Activated CD4-positive, alpha-beta memory T cell treated with anti-CD3 and anti-CD28 coated beads for 36 hours (primary cell): ENCODE data around the gene SLC10A1. TPM values are rescaled to one million over a fixed set of nuclear protein-coding genes. Genes with fewer than 3 reads are reported as not detected.

ENCODE experiments used
- CTCF ChIA-PET: fragments of 350-600 bp; sonication (Branson Sonifier 250); formaldehyde crosslinking; loops from one replicate; lab custom pipeline; 2021; ENCODE audit warnings: antibody characterized with exemption, inconsistent platforms; lab: Charles Lee
- POLR2A ChIA-PET: fragments of 350-600 bp; sonication (Branson Sonifier 250); formaldehyde crosslinking; loops from one replicate; lab custom pipeline; 2021; ENCODE audit warnings: antibody characterized with exemption; lab: Charles Lee
- DNase-seq: peaks from one replicate; pipeline ENCODE4 v3.0.0-alpha.2; 2020
- H3K27ac Mint-ChIP-seq: one replicate; pipeline ENCODE4 v1.8.0; 2021; ENCODE audit warnings: mixed read lengths
- H3K27me3 Mint-ChIP-seq: one replicate; pipeline ENCODE4 v1.8.0; 2021; ENCODE audit warnings: mixed read lengths
- H3K36me3 Mint-ChIP-seq: one replicate; pipeline ENCODE4 v1.8.0; 2021; ENCODE audit warnings: mixed read lengths
- H3K4me1 Mint-ChIP-seq: one replicate; pipeline ENCODE4 v1.8.0; 2021; ENCODE audit warnings: low read depth, mixed read lengths
- H3K4me3 Mint-ChIP-seq: one replicate; pipeline ENCODE4 v1.8.0; 2021; ENCODE audit warnings: mild to moderate bottlenecking, mixed read lengths
- H3K9me3 Mint-ChIP-seq: one replicate; pipeline ENCODE4 v1.8.0; 2021; ENCODE audit warnings: mixed read lengths
- intact Hi-C: fragments of 100-400 bp; cut with micrococcal nuclease; formaldehyde crosslinking; loops from one replicate; pipeline ENCODE4 v1.15.1; 2023
- total RNA-seq, 2 experiments: library from RNA; stranded (reverse); gene quantifications; one replicate each; pipeline ENCODE4 v1.2.3, GENCODE V29; 2021

The SLC10A1 gene
- total RNA-seq, 2 experiments from 2014 or later, result not detected

- Mint-ChIP-seq H3K27me3 (no peaks in the 10 kb centered on the region), H3K36me3 (peaks cover 50% of the 10 kb centered on the region), H3K9me3 (peaks cover 7% of the 10 kb centered on the region), H3K27ac (peak within 1 kb of the TSS; percentile 99), H3K4me1 (peaks cover 73% of the 10 kb centered on the region), H3K4me3 (peak within 1 kb of the TSS; percentile 99)
- DNase-seq, result peak; percentile 96
- intact Hi-C loops, result loop anchor here (1.0 to 10.0 kb wide), 9 partner anchors 12 to 1138 kb away; partner anchors contain the start of genes ERH, MED6, PCNX1 and SLC39A9
- ChIA-PET CTCF (interaction anchor here (1.0 kb wide), 2 partner anchors 40 to 154 kb away, joined by 3 read pairs; no protein-coding TSS in a partner anchor), POLR2A (interaction anchor here (0.7 to 3.0 kb wide), 8 partner anchors 10 to 875 kb away, joined by 3 to 22 read pairs (median 4); partner anchors contain the start of genes SUSD6 and TTC9)
Measured at GRCh38 chr14:69766984-69767368, 30.1 kb downstream of the SLC10A1 start, which contains the start of gene SRSF5. Gene SRSF5, plus strand, starts transcription at chr14:69767142. Its CDS starts 1,015 bp downstream, at chr14:69768157.

GRCh38 chr14:69763761-69764510 lies 33.1 kb downstream of the SLC10A1 start:
- peak overlapping the region; percentile 32 for H3K4me3 Mint-ChIP-seq
- peak overlapping the region; percentile 89 for H3K27ac Mint-ChIP-seq
- H3K4me1 Mint-ChIP-seq, result peaks cover 54% of the 10 kb centered on the region
- intact Hi-C loops, result loop anchor here (10.0 kb wide), 2 partner anchors 629 to 1141 kb away; partner anchors contain the start of gene PCNX1
- CTCF ChIA-PET, result interaction anchor here (0.6 kb wide), 1 partner anchor 939 kb away, joined by 3 read pairs; no protein-coding TSS in a partner anchor
- H3K9me3 Mint-ChIP-seq, result peaks cover 7% of the 10 kb centered on the region
- DNase-seq, result peak; percentile 55
- POLR2A ChIA-PET, result no interaction called here
- peaks cover 25% of the 10 kb centered on the region for H3K36me3 Mint-ChIP-seq
- no peaks in the 10 kb centered on the region for H3K27me3 Mint-ChIP-seq

GRCh38 chr14:69760810-69761209 lies 36.2 kb downstream of the SLC10A1 start:
- ChIA-PET CTCF (interaction anchor here (1.3 kb wide), 2 partner anchors 176 to 518 kb away, joined by 4 read pairs; no protein-coding TSS in a partner anchor), POLR2A (no interaction called here)
- H3K36me3 Mint-ChIP-seq, result peaks cover 2% of the 10 kb centered on the region
- no peaks in the 10 kb centered on the region for H3K27me3 Mint-ChIP-seq
- H3K27ac Mint-ChIP-seq, result no peak overlapping the region
- peaks cover 35% of the 10 kb centered on the region for H3K4me1 Mint-ChIP-seq
- no peak overlapping the region for H3K4me3 Mint-ChIP-seq
- no peak for DNase-seq
- H3K9me3 Mint-ChIP-seq, result peaks cover 7% of the 10 kb centered on the region
- intact Hi-C loops, result loop anchor here (10.0 kb wide), 2 partner anchors 626 to 1144 kb away; partner anchors contain the start of gene PCNX1

- no peak for DNase-seq
- H3K4me3 Mint-ChIP-seq, result no peak overlapping the region
- no peaks in the 10 kb centered on the region for H3K27me3 Mint-ChIP-seq
- H3K4me1 Mint-ChIP-seq, result peaks cover 13% of the 10 kb centered on the region
- CTCF ChIA-PET, result no interaction called here
- intact Hi-C loops, result no loop called here
- H3K27ac Mint-ChIP-seq, result no peak overlapping the region
- H3K9me3 Mint-ChIP-seq, result no peaks in the 10 kb centered on the region
- POLR2A ChIA-PET, result no interaction called here
- H3K36me3 Mint-ChIP-seq, result no peaks in the 10 kb centered on the region
Measured at GRCh38 chr14:69756298-69756697, 40.7 kb downstream of the SLC10A1 start.

- H3K4me3 Mint-ChIP-seq, result no peak overlapping the region
- H3K27ac Mint-ChIP-seq, result no peak overlapping the region
- DNase-seq, result no peak
- intact Hi-C loops, result loop anchor here (1.0 kb wide), 1 partner anchor 12 kb away; the partner anchor contains the start of gene SRSF5
- peaks cover 10% of the 10 kb centered on the region for H3K4me1 Mint-ChIP-seq
- ChIA-PET CTCF (interaction anchor here (0.5 to 0.6 kb wide), 3 partner anchors 12 to 177 kb away, joined by 3 read pairs; no protein-coding TSS in a partner anchor), POLR2A (interaction anchor here (0.5 kb wide), 1 partner anchor 53 kb away, joined by 7 read pairs; no protein-coding TSS in a partner anchor)
- no peaks in the 10 kb centered on the region for H3K9me3 Mint-ChIP-seq
- H3K27me3 Mint-ChIP-seq, result no peaks in the 10 kb centered on the region
- H3K36me3 Mint-ChIP-seq, result no peaks in the 10 kb centered on the region
Measured at GRCh38 chr14:69755784-69756183, 41.3 kb downstream of the SLC10A1 start.

GRCh38 chr14:69755296-69755695 lies 41.7 kb downstream of the SLC10A1 start:
- Mint-ChIP-seq H3K4me1 (peaks cover 10% of the 10 kb centered on the region), H3K27ac (no peak overlapping the region), H3K4me3 (no peak overlapping the region), H3K27me3 (no peaks in the 10 kb centered on the region), H3K9me3 (no peaks in the 10 kb centered on the region), H3K36me3 (no peaks in the 10 kb centered on the region)
- intact Hi-C loops, result loop anchor here (1.0 kb wide), 1 partner anchor 12 kb away; the partner anchor contains the start of gene SRSF5
- no peak for DNase-seq
- ChIA-PET POLR2A (interaction anchor here (0.5 kb wide), 1 partner anchor 53 kb away, joined by 7 read pairs; no protein-coding TSS in a partner anchor), CTCF (interaction anchor here (0.5 to 1.4 kb wide), 5 partner anchors 11 to 284 kb away, joined by 3 read pairs; no protein-coding TSS in a partner anchor)

- H3K27me3 Mint-ChIP-seq, result no peaks in the 10 kb centered on the region
- POLR2A ChIA-PET, result no interaction called here
- intact Hi-C loops, result no loop called here
- H3K36me3 Mint-ChIP-seq, result no peaks in the 10 kb centered on the region
- peaks cover 10% of the 10 kb centered on the region for H3K4me1 Mint-ChIP-seq
- H3K4me3 Mint-ChIP-seq, result no peak overlapping the region
- H3K9me3 Mint-ChIP-seq, result no peaks in the 10 kb centered on the region
- no peak for DNase-seq
- H3K27ac Mint-ChIP-seq, result no peak overlapping the region
- CTCF ChIA-PET, result interaction anchor here (0.5 to 1.4 kb wide), 2 partner anchors 169 to 422 kb away, joined by 3 read pairs; no protein-coding TSS in a partner anchor
Measured at GRCh38 chr14:69754487-69754886, 42.6 kb downstream of the SLC10A1 start.

- CTCF ChIA-PET, result no interaction called here
- H3K27ac Mint-ChIP-seq, result no peak overlapping the region
- H3K4me1 Mint-ChIP-seq, result peaks cover 10% of the 10 kb centered on the region
Measured at GRCh38 chr14:69753860-69754259, 43.2 kb downstream of the SLC10A1 start.

GRCh38 chr14:69752773-69753172 lies 44.3 kb downstream of the SLC10A1 start:
- intact Hi-C loops, result no loop called here
- no peaks in the 10 kb centered on the region for H3K36me3 Mint-ChIP-seq

More at GRCh38 chr14:69753860-69754259, 43.2 kb downstream of the SLC10A1 start:
- DNase-seq, result no peak
- POLR2A ChIA-PET, result no interaction called here
- intact Hi-C loops, result no loop called here
- Mint-ChIP-seq H3K27me3 (no peaks in the 10 kb centered on the region), H3K36me3 (no peaks in the 10 kb centered on the region), H3K4me3 (no peak overlapping the region), H3K9me3 (no peaks in the 10 kb centered on the region)

GRCh38 chr14:69750495-69750894 lies 46.5 kb downstream of the SLC10A1 start:
- H3K27ac Mint-ChIP-seq, result no peak overlapping the region
- intact Hi-C loops, result no loop called here
- no peaks in the 10 kb centered on the region for H3K27me3 Mint-ChIP-seq
- H3K9me3 Mint-ChIP-seq, result no peaks in the 10 kb centered on the region
- no peaks in the 10 kb centered on the region for H3K36me3 Mint-ChIP-seq
- no peak for DNase-seq
- CTCF ChIA-PET, result interaction anchor here (1.2 kb wide), 1 partner anchor 139 kb away, joined by 3 read pairs; the partner anchor contains the start of gene SUSD6
- H3K4me3 Mint-ChIP-seq, result no peak overlapping the region
- H3K4me1 Mint-ChIP-seq, result peaks cover 11% of the 10 kb centered on the region
- POLR2A ChIA-PET, result no interaction called here

More at GRCh38 chr14:69752773-69753172, 44.3 kb downstream of the SLC10A1 start:
- Mint-ChIP-seq H3K4me3 (no peak overlapping the region), H3K27ac (no peak overlapping the region), H3K27me3 (no peaks in the 10 kb centered on the region), H3K4me1 (peaks cover 10% of the 10 kb centered on the region), H3K9me3 (no peaks in the 10 kb centered on the region)
- CTCF ChIA-PET, result interaction anchor here (0.7 to 1.3 kb wide), 2 partner anchors 177 to 275 kb away, joined by 3 to 4 read pairs; no protein-coding TSS in a partner anchor
- DNase-seq, result no peak
- POLR2A ChIA-PET, result no interaction called here

- ChIA-PET POLR2A (no interaction called here), CTCF (interaction anchor here (1.2 kb wide), 1 partner anchor 139 kb away, joined by 3 read pairs; the partner anchor contains the start of gene SUSD6)
- H3K4me1 Mint-ChIP-seq, result peaks cover 7% of the 10 kb centered on the region
- no peaks in the 10 kb centered on the region for H3K27me3 Mint-ChIP-seq
- H3K9me3 Mint-ChIP-seq, result no peaks in the 10 kb centered on the region
- intact Hi-C loops, result no loop called here
- no peak overlapping the region for H3K4me3 Mint-ChIP-seq
- DNase-seq, result no peak
- H3K27ac Mint-ChIP-seq, result no peak overlapping the region
- no peaks in the 10 kb centered on the region for H3K36me3 Mint-ChIP-seq
Measured at GRCh38 chr14:69749956-69750355, 47.1 kb downstream of the SLC10A1 start.
